Measurements from ENCODE around the gene ACSL3.

The ACSL3 gene

GRCh38 chr2:222973733-222974132 is 112.9 kb downstream of the ACSL3 start:
- H3K23ac ChIP-seq (ENCODE audit: low read length): no peak overlapping the region
- WGBS (ENCODE audit: extremely low coverage, insufficient coverage, insufficient read length): no CpG with 5 or more reads among the region's 2 CpGs
- H3K9ac ChIP-seq (ENCODE audit: low read length): no peak overlapping the region

GRCh38 chr2:222976521-222977061 is 115.8 kb downstream of the ACSL3 start:
- no CpG with 5 or more reads among the region's 3 CpGs for WGBS (ENCODE audit: extremely low coverage, insufficient coverage, insufficient read length)
- no peak overlapping the region for H3K4ac ChIP-seq (ENCODE audit: low read depth, low read length)

More at GRCh38 chr2:222973733-222974132, 112.9 kb downstream of the ACSL3 start:
- Histone ChIP-seq H4K8ac (ENCODE audit: low read depth, low read length) (no peak overlapping the region), H3K4ac (ENCODE audit: low read depth, low read length) (no peak overlapping the region), H2BK5ac (ENCODE audit: low read depth, low read length, poor library complexity) (no peak overlapping the region), H3K4me2 (ENCODE audit: low read length) (no peak overlapping the region), H3K4me1 (ENCODE audit: control insufficient read depth in 1 of 2, insufficient read depth in 2 of 2, low read length in 2 of 2) (peaks cover 7 to 10% of the 10 kb centered on the region in 2 experiments), H4K91ac (ENCODE audit: low read depth, low read length) (peak overlapping the region; percentile 50), H3K79me2 (ENCODE audit: control insufficient read depth, insufficient read depth, low read length, poor library complexity) (no peaks in the 10 kb centered on the region), H3K9me3 (ENCODE audit: insufficient read depth, low read depth, low read length) (no peaks in the 10 kb centered on the region), H2BK12ac (ENCODE audit: low read length) (peak overlapping the region; percentile 32), H2AK5ac (ENCODE audit: low read length) (no peak overlapping the region), H3K27me3 (ENCODE audit: insufficient read depth, low read length) (no peaks in the 10 kb centered on the region), H3K27ac (ENCODE audit: low read depth, low read length) (peak overlapping the region; percentile 36), H3K14ac (ENCODE audit: low read length) (no peak overlapping the region), H3K18ac (ENCODE audit: low read length) (no peak overlapping the region), H2AFZ (ENCODE audit: insufficient read depth, low read length, poor library complexity) (no peak overlapping the region), H3K4me3 (ENCODE audit: low read depth, low read length) (no peak overlapping the region), H3K79me1 (ENCODE audit: low read length) (peaks cover 4% of the 10 kb centered on the region), H2BK120ac (ENCODE audit: insufficient read depth, low read length, poor library complexity) (no peak overlapping the region), H3K36me3 (ENCODE audit: control insufficient read depth in 1 of 2, insufficient read depth in 2 of 2, low read length in 2 of 2) (no peaks in the 10 kb centered on the region), H4K12ac (ENCODE audit: low read depth, low read length) (no peak overlapping the region)
- peak in 1 of 2 donors; percentile 51 for DNase-seq

GRCh38 chr2:222977121-222977520 is 116.3 kb downstream of the ACSL3 start:
- Histone ChIP-seq H3K27ac (ENCODE audit: low read depth, low read length) (no peak overlapping the region), H4K91ac (ENCODE audit: low read depth, low read length) (peak overlapping the region; percentile 65), H2BK12ac (ENCODE audit: low read length) (peak overlapping the region; percentile 78), H3K4me1 (ENCODE audit: control insufficient read depth in 1 of 2, insufficient read depth in 2 of 2, low read length in 2 of 2) (peaks cover 7 to 13% of the 10 kb centered on the region in 2 experiments), H3K79me2 (ENCODE audit: control insufficient read depth, insufficient read depth, low read length, poor library complexity) (no peaks in the 10 kb centered on the region), H2AFZ (ENCODE audit: insufficient read depth, low read length, poor library complexity) (no peak overlapping the region), H4K8ac (ENCODE audit: low read depth, low read length) (no peak overlapping the region), H2AK5ac (ENCODE audit: low read length) (no peak overlapping the region), H2BK120ac (ENCODE audit: insufficient read depth, low read length, poor library complexity) (no peak overlapping the region), H3K9ac (ENCODE audit: low read length) (no peak overlapping the region), H3K4me3 (ENCODE audit: low read depth, low read length) (no peak overlapping the region), H3K4ac (ENCODE audit: low read depth, low read length) (no peak overlapping the region), H2BK5ac (ENCODE audit: low read depth, low read length, poor library complexity) (no peak overlapping the region), H3K23ac (ENCODE audit: low read length) (no peak overlapping the region), H3K14ac (ENCODE audit: low read length) (no peak overlapping the region), H3K4me2 (ENCODE audit: low read length) (no peak overlapping the region), H4K12ac (ENCODE audit: low read depth, low read length) (no peak overlapping the region), H3K18ac (ENCODE audit: low read length) (no peak overlapping the region), H3K79me1 (ENCODE audit: low read length) (peaks cover 8% of the 10 kb centered on the region), H3K36me3 (ENCODE audit: control insufficient read depth in 1 of 2, insufficient read depth in 2 of 2, low read length in 2 of 2) (no peaks in the 10 kb centered on the region), H3K9me3 (ENCODE audit: insufficient read depth, low read depth, low read length) (no peaks in the 10 kb centered on the region), H3K27me3 (ENCODE audit: insufficient read depth, low read length) (no peaks in the 10 kb centered on the region)
- WGBS (ENCODE audit: extremely low coverage, insufficient coverage, insufficient read length): no CpG with 5 or more reads among the region's 5 CpGs
- no peak for DNase-seq

More at GRCh38 chr2:222976521-222977061, 115.8 kb downstream of the ACSL3 start:
- Histone ChIP-seq H2AFZ (ENCODE audit: insufficient read depth, low read length, poor library complexity) (no peak overlapping the region), H3K27me3 (ENCODE audit: insufficient read depth, low read length) (no peaks in the 10 kb centered on the region), H3K4me2 (ENCODE audit: low read length) (no peak overlapping the region), H2BK12ac (ENCODE audit: low read length) (no peak overlapping the region), H4K8ac (ENCODE audit: low read depth, low read length) (no peak overlapping the region), H3K14ac (ENCODE audit: low read length) (no peak overlapping the region), H3K79me2 (ENCODE audit: control insufficient read depth, insufficient read depth, low read length, poor library complexity) (no peaks in the 10 kb centered on the region), H4K12ac (ENCODE audit: low read depth, low read length) (no peak overlapping the region), H3K18ac (ENCODE audit: low read length) (no peak overlapping the region), H4K91ac (ENCODE audit: low read depth, low read length) (no peak overlapping the region), H3K9me3 (ENCODE audit: insufficient read depth, low read depth, low read length) (no peaks in the 10 kb centered on the region), H3K9ac (ENCODE audit: low read length) (no peak overlapping the region), H3K27ac (ENCODE audit: low read depth, low read length) (no peak overlapping the region), H2BK5ac (ENCODE audit: low read depth, low read length, poor library complexity) (no peak overlapping the region), H3K79me1 (ENCODE audit: low read length) (peaks cover 8% of the 10 kb centered on the region), H2AK5ac (ENCODE audit: low read length) (no peak overlapping the region), H3K4me1 (ENCODE audit: control insufficient read depth in 1 of 2, insufficient read depth in 2 of 2, low read length in 2 of 2) (peaks cover 7 to 13% of the 10 kb centered on the region in 2 experiments), H2BK120ac (ENCODE audit: insufficient read depth, low read length, poor library complexity) (no peak overlapping the region), H3K36me3 (ENCODE audit: control insufficient read depth in 1 of 2, insufficient read depth in 2 of 2, low read length in 2 of 2) (no peaks in the 10 kb centered on the region), H3K4me3 (ENCODE audit: low read depth, low read length) (no peak overlapping the region), H3K23ac (ENCODE audit: low read length) (no peak overlapping the region)
- peak in 1 of 2 donors; percentile 53 for DNase-seq

- H3K27me3 ChIP-seq (ENCODE audit: insufficient read depth, low read length): no peaks in the 10 kb centered on the region
- H3K14ac ChIP-seq (ENCODE audit: low read length): no peak overlapping the region
- H3K4me1 ChIP-seq (ENCODE audit: control insufficient read depth in 1 of 2, insufficient read depth in 2 of 2, low read length in 2 of 2): peaks cover 6 to 7% of the 10 kb centered on the region in 2 experiments
- no peak for DNase-seq
- no peak overlapping the region for H3K4me2 ChIP-seq (ENCODE audit: low read length)
- no peak overlapping the region for H2BK5ac ChIP-seq (ENCODE audit: low read depth, low read length, poor library complexity)
- H3K79me1 ChIP-seq (ENCODE audit: low read length): peaks cover 9% of the 10 kb centered on the region
- H2BK12ac ChIP-seq (ENCODE audit: low read length): no peak overlapping the region
- no peak overlapping the region for H4K12ac ChIP-seq (ENCODE audit: low read depth, low read length)
- no peak overlapping the region for H2AK5ac ChIP-seq (ENCODE audit: low read length)
- no peaks in the 10 kb centered on the region for H3K36me3 ChIP-seq (ENCODE audit: control insufficient read depth in 1 of 2, insufficient read depth in 2 of 2, low read length in 2 of 2)
- no peak overlapping the region for H3K4me3 ChIP-seq (ENCODE audit: low read depth, low read length)
- H4K8ac ChIP-seq (ENCODE audit: low read depth, low read length): no peak overlapping the region
- H3K4ac ChIP-seq (ENCODE audit: low read depth, low read length): no peak overlapping the region
- H3K23ac ChIP-seq (ENCODE audit: low read length): no peak overlapping the region
- no peak overlapping the region for H2BK120ac ChIP-seq (ENCODE audit: insufficient read depth, low read length, poor library complexity)
- H2AFZ ChIP-seq (ENCODE audit: insufficient read depth, low read length, poor library complexity): no peak overlapping the region
- no peak overlapping the region for H3K27ac ChIP-seq (ENCODE audit: low read depth, low read length)
- no peaks in the 10 kb centered on the region for H3K79me2 ChIP-seq (ENCODE audit: control insufficient read depth, insufficient read depth, low read length, poor library complexity)
- no peak overlapping the region for H3K18ac ChIP-seq (ENCODE audit: low read length)
- H3K9me3 ChIP-seq (ENCODE audit: insufficient read depth, low read depth, low read length): no peaks in the 10 kb centered on the region
- H4K91ac ChIP-seq (ENCODE audit: low read depth, low read length): no peak overlapping the region
- H3K9ac ChIP-seq (ENCODE audit: low read length): no peak overlapping the region
These were observed 118.0 kb downstream of the ACSL3 start for GRCh38 chr2:222978850-222979249.

Data from trophoblast cell (in vitro differentiated cells and primary cell).